Small intestine (tissue), 7 donors: ENCODE measurements around the gene PIP5KL1. TPM values are rescaled to one million over a fixed set of nuclear protein-coding genes. Genes with fewer than 3 reads are reported as not detected.

ENCODE experiments used
- DNase-seq, 2 donors: peaks; one replicate each; pipeline versions ENCODE4 v3.0.0 to v3.0.0-alpha.2; 2013
- FAIRE-seq: peaks from 2 replicates; lab custom pipeline; 2012; peaks lifted over from hg19 to GRCh38; lab: Jason Lieb, UNC
- H3K27ac ChIP-seq, 3 donors: one replicate each; pipeline ENCODE4 v1.5.1; 2013; ENCODE audit warnings: low read length in 2 of 3, mild to moderate bottlenecking in 2 of 3, control low read depth in 1 of 3, inconsistent platforms in 1 of 3, low read depth in 1 of 3, moderate library complexity in 1 of 3
- H3K27me3 ChIP-seq, 3 donors: one replicate each; pipeline ENCODE4 v1.6.1; 2013; ENCODE audit warnings: low read length in 3 of 3, inconsistent platforms in 1 of 3; ENCODE audit not compliant: control insufficient read depth in 3 of 3, insufficient read depth in 3 of 3
- H3K36me3 ChIP-seq, 3 donors: one replicate each; pipeline ENCODE4 v1.6.1; 2013; ENCODE audit warnings: low read length in 3 of 3, inconsistent platforms in 1 of 3, low read depth in 1 of 3, mild to moderate bottlenecking in 1 of 3, moderate library complexity in 1 of 3; ENCODE audit not compliant: control insufficient read depth in 3 of 3, insufficient read depth in 2 of 3
- H3K4me1 ChIP-seq, 3 donors: one replicate each; pipeline ENCODE4 v1.6.1; 2013; ENCODE audit warnings: low read length in 2 of 3, inconsistent platforms in 1 of 3, low read depth in 1 of 3, mild to moderate bottlenecking in 1 of 3, moderate library complexity in 1 of 3; ENCODE audit not compliant: control insufficient read depth in 3 of 3, insufficient read depth in 2 of 3
- H3K4me3 ChIP-seq, 3 donors: one replicate each; pipeline ENCODE4 v1.5.1; 2013; ENCODE audit warnings: low read length in 3 of 3, control low read depth in 1 of 3, inconsistent platforms in 1 of 3, low read depth in 1 of 3, mild to moderate bottlenecking in 1 of 3, moderate library complexity in 1 of 3
- H3K9me3 ChIP-seq, 2 donors: one replicate each; pipeline ENCODE4 v1.6.1; 2013; ENCODE audit warnings: low read depth in 1 of 2, low read length in 1 of 2; ENCODE audit not compliant: control insufficient read depth in 2 of 2, insufficient read depth in 1 of 2
- WGBS, 3 donors: extraction: QIAGEN DNeasy Blood & Tissue Kit; methylation state at CpG; one replicate each; pipeline ENCODE4 v1.1.7; 2013; 5-methylcytosine and 5-hydroxymethylcytosine counted together
- polyA plus RNA-seq, 4 donors: library from polyadenylated mRNA; stranded (reverse) in 3 of 4; unstranded in 1 of 4; fragments of 200-250 nt in 3 of 4; fragments of 120-200 nt in 1 of 4; gene quantifications; one replicate each; pipeline versions ENCODE4 v1.2.1 to v1.2.3, GENCODE V29; 2013
- donor health status: healthy with polysubstance abuse.
- donor health status: control.
- donor health status: control.
- donor health status: Bipolar disorder and iron deficiency.
- donor health status: healthy.

The PIP5KL1 gene
- polyA plus RNA-seq, 4 donors, result 0.40 to 0.81 (median 0.60) TPM; not detected in 1

- H3K9me3 ChIP-seq, result no peaks in the 10 kb centered on the region
- peaks cover 0 to 35% (median 12%) of the 10 kb centered on the region in 3 donors for H3K4me1 ChIP-seq
- no peak for FAIRE-seq
- H3K4me3 ChIP-seq, result peak overlapping the region in 2 of 3 donors; percentile 18 to 39
- H3K27ac ChIP-seq, result peak overlapping the region; percentile 27 to 81 (median 46)
- peaks cover 0 to 24% (median 0%) of the 10 kb centered on the region in 3 donors for H3K36me3 ChIP-seq
- H3K27me3 ChIP-seq, result no peaks in the 10 kb centered on the region
- peak in 1 of 2 donors; percentile 73 for DNase-seq
- WGBS, 3 donors, result 35 to 58% (median 41%) methylated on average over 5 of the region's 5 CpGs
Observed at GRCh38 chr9:127915325-127915752, 15.2 kb downstream of the PIP5KL1 start.

- 88 to 94% (median 89%) methylated on average over 11 of the region's 11 CpGs for WGBS, 3 donors
- Histone ChIP-seq H3K27ac (no peak overlapping the region), H3K4me1 (peaks cover 0 to 35% (median 8%) of the 10 kb centered on the region in 3 donors), H3K27me3 (no peaks in the 10 kb centered on the region), H3K4me3 (no peak overlapping the region), H3K9me3 (no peaks in the 10 kb centered on the region), H3K36me3 (peaks cover 0 to 37% (median under 1%) of the 10 kb centered on the region in 3 donors)
- DNase-seq (no peak), FAIRE-seq (no peak)
Observed at GRCh38 chr9:127913682-127914081, 16.9 kb downstream of the PIP5KL1 start.

- Histone ChIP-seq H3K4me3 (no peak overlapping the region), H3K4me1 (peaks cover 0 to 35% (median 4%) of the 10 kb centered on the region in 3 donors), H3K9me3 (no peaks in the 10 kb centered on the region), H3K27ac (peak overlapping the region in 2 of 3 donors; percentile 14 to 44), H3K36me3 (peaks cover 0 to 45% (median 7%) of the 10 kb centered on the region in 3 donors), H3K27me3 (no peaks in the 10 kb centered on the region)
- FAIRE-seq (no peak), DNase-seq (peak; percentile 83 to 88)
- 29 to 62% (median 33%) methylated on average over 5 of the region's 5 CpGs for WGBS, 3 donors
Observed at GRCh38 chr9:127912882-127913281, 17.7 kb downstream of the PIP5KL1 start.

GRCh38 chr9:127912296-127912695 is 18.3 kb downstream of the PIP5KL1 start:
- 97% methylated on average over 31 of the region's 31 CpGs for WGBS, 3 donors
- Histone ChIP-seq H3K36me3 (peaks cover 0 to 48% (median 7%) of the 10 kb centered on the region in 3 donors), H3K27ac (peak overlapping the region in 1 of 3 donors; percentile 44), H3K9me3 (no peaks in the 10 kb centered on the region), H3K4me1 (peaks cover 0 to 32% (median 4%) of the 10 kb centered on the region in 3 donors), H3K27me3 (no peaks in the 10 kb centered on the region), H3K4me3 (no peak overlapping the region)
- FAIRE-seq, result no peak
- no peak for DNase-seq

- H3K36me3 ChIP-seq, result peaks cover 0 to 49% (median 7%) of the 10 kb centered on the region in 3 donors
- DNase-seq (peak in 1 of 2 donors; percentile 32), FAIRE-seq (no peak)
- no peaks in the 10 kb centered on the region for H3K27me3 ChIP-seq
- 67 to 75% (median 70%) methylated on average over 6 of the region's 6 CpGs for WGBS, 3 donors
- no peak overlapping the region for H3K4me3 ChIP-seq
- H3K9me3 ChIP-seq, result no peaks in the 10 kb centered on the region
- peaks cover 2 to 19% (median 4%) of the 10 kb centered on the region in 3 donors for H3K4me1 ChIP-seq
- H3K27ac ChIP-seq, result peak overlapping the region in 1 of 3 donors; percentile 79
Observed at GRCh38 chr9:127910613-127911205, 19.9 kb downstream of the PIP5KL1 start.

DNA sequence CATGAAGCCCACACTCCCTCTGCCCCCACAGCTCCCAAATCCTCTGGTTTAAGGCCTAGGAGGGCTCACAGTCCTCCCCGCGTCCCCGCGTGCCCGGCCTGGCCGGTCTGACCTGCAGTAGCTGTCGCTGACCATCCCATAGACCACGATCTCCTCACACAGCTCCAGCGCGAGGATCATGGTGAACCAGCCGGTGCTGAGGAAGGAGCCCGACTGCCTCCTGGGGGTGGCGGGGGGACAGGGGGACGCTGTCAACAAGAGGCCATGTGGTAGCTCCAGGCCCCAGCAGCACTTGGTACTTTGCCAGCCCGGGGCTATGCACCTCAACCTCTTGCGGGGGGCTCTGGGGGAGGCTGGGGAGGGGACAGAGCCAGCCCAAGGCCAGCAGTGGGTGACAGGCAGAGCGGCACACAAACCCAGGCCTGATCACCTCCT is 20.7 kb downstream of the PIP5KL1 start:
- FAIRE-seq (no peak), DNase-seq (no peak)
- H3K9me3 ChIP-seq, result no peaks in the 10 kb centered on the region
- no peak overlapping the region for H3K27ac ChIP-seq
- H3K27me3 ChIP-seq, result no peaks in the 10 kb centered on the region
- WGBS, 3 donors, result 92 to 93% (median 92%) methylated on average over 17 of the region's 17 CpGs
- peaks cover 2 to 13% (median 2%) of the 10 kb centered on the region in 3 donors for H3K4me1 ChIP-seq
- H3K4me3 ChIP-seq, result no peak overlapping the region
- H3K36me3 ChIP-seq, result peaks cover 0 to 49% (median 7%) of the 10 kb centered on the region in 3 donors

- 96 to 98% (median 97%) methylated on average over 10 of the region's 10 CpGs for WGBS, 3 donors
- H3K4me1 ChIP-seq, result peaks cover 0 to 21% (median 6%) of the 10 kb centered on the region in 3 donors
- no peak overlapping the region for H3K4me3 ChIP-seq
- FAIRE-seq (no peak), DNase-seq (no peak)
- peaks cover 0 to 45% (median 7%) of the 10 kb centered on the region in 3 donors for H3K36me3 ChIP-seq
- H3K27ac ChIP-seq, result no peak overlapping the region
- no peaks in the 10 kb centered on the region for H3K9me3 ChIP-seq
- no peaks in the 10 kb centered on the region for H3K27me3 ChIP-seq
Observed at GRCh38 chr9:127908660-127908926, 22.0 kb downstream of the PIP5KL1 start.

DNA sequence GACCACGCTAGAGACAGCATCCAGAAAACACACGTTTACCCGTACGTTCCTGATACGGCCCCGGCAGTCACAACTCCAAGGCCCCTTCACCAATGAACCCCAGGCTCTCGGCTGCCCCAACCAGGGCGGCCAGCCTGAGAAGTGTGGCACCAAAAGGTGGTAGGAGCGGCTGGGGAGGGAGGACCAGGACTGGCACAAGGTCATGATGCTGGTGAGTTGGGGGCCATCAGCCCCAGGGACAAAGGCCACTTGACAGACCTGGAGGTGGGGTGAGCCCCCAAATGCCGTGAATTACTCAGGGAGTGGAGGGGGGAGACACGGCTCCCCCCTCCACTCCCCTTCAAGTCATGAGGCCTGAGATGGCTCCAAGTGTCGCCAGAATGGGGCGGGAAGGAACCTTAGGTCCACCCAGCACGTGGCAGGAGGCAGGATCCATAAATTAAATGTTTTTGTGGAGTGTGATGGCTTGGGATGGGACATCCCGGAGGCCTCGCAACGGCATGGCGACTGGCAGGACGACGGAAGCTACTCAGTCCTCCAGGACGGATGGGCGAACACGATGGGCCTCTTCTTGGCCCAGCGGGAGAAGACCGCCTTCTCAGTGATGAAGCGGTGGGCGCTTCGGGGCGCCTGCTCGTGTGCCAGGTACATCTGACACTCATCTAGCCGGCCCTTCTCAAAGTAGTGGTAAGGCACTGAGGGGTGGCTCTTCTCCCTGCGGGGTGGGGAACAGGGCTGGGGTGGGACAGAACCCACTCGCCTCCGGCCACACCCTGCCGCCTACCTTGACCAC is 22.5 kb downstream of the PIP5KL1 start:
- 89 to 92% (median 89%) methylated on average over 35 of the region's 35 CpGs for WGBS, 3 donors
- Histone ChIP-seq H3K36me3 (peaks cover 0 to 45% (median 7%) of the 10 kb centered on the region in 3 donors), H3K9me3 (no peaks in the 10 kb centered on the region), H3K4me1 (peaks cover 0 to 24% (median 6%) of the 10 kb centered on the region in 3 donors), H3K27ac (no peak overlapping the region), H3K27me3 (no peaks in the 10 kb centered on the region), H3K4me3 (no peak overlapping the region)
- FAIRE-seq (no peak), DNase-seq (no peak)
